CD4-positive, alpha-beta T cell treated with Interleukin-10 for 1 hour (primary cell): ENCODE data around the gene USP6NL.
A peak's percentile ranks its signal among the peaks of the same experiment; 100 is the strongest.

ENCODE experiments used
- DNase-seq: peaks from one replicate; pipeline ENCODE4 v3.0.0-alpha.2; 2020

Gene USP6NL

GRCh38 chr10:11472158-11472753 lies 139.2 kb downstream of the USP6NL start:
- peak; percentile 76 for DNase-seq

- DNase-seq = no peak
These were observed 141.7 kb downstream of the USP6NL start for GRCh38 chr10:11469575-11470391.

- no peak for DNase-seq
These were observed 143.2 kb downstream of the USP6NL start for GRCh38 chr10:11468126-11468742.

- DNase-seq = no peak
These were observed 146.0 kb downstream of the USP6NL start for GRCh38 chr10:11465406-11465805.

GRCh38 chr10:11463111-11463510 lies 148.3 kb downstream of the USP6NL start:
- no peak for DNase-seq

- no peak for DNase-seq
These were observed 149.4 kb downstream of the USP6NL start for GRCh38 chr10:11462071-11462470.

GRCh38 chr10:11457336-11457735 lies 154.1 kb downstream of the USP6NL start:
- DNase-seq = no peak

- no peak for DNase-seq
These were observed 156.4 kb downstream of the USP6NL start for GRCh38 chr10:11454958-11455566.

- DNase-seq = no peak
These were observed 157.3 kb downstream of the USP6NL start for GRCh38 chr10:11454160-11454559.

- no peak for DNase-seq
These were observed 159.7 kb downstream of the USP6NL start for GRCh38 chr10:11451640-11452260.

- DNase-seq = no peak
These were observed 161.0 kb downstream of the USP6NL start for GRCh38 chr10:11450427-11450826.

- no peak for DNase-seq
These were observed 161.7 kb downstream of the USP6NL start for GRCh38 chr10:11449761-11450160.

GRCh38 chr10:11448545-11449244 lies 162.8 kb downstream of the USP6NL start:
- DNase-seq = no peak

GRCh38 chr10:11448190-11448544 lies 163.3 kb downstream of the USP6NL start:
- no peak for DNase-seq

- no peak for DNase-seq
These were observed 163.9 kb downstream of the USP6NL start for GRCh38 chr10:11447586-11447985.

- DNase-seq = no peak
These were observed 164.6 kb downstream of the USP6NL start for GRCh38 chr10:11446864-11447263.

GRCh38 chr10:11446133-11446532 lies 165.3 kb downstream of the USP6NL start:
- DNase-seq = no peak

GRCh38 chr10:11444531-11445228 lies 166.8 kb downstream of the USP6NL start:
- DNase-seq = no peak

- no peak for DNase-seq
These were observed 167.3 kb downstream of the USP6NL start for GRCh38 chr10:11444155-11444530.

GRCh38 chr10:11443468-11444154 lies 167.8 kb downstream of the USP6NL start:
- DNase-seq = no peak

- DNase-seq = no peak
These were observed 169.3 kb downstream of the USP6NL start for GRCh38 chr10:11442001-11442773.
